Ovary (tissue), 10 donors: Measurements from ENCODE around the gene MED8. TPM values are rescaled to one million over a fixed set of nuclear protein-coding genes. Genes with fewer than 3 reads are reported as not detected.

ENCODE experiments used
- DNase-seq, 5 donors: peaks; one replicate each; pipeline ENCODE4 v3.0.0-alpha.2; 2019 to 2020
- H3K27ac ChIP-seq, 2 donors: fragments of 200-600 bp; one replicate each; pipeline versions ENCODE4 v1.5.1 to v1.8.0; 2019 to 2022
- H3K27me3 ChIP-seq: fragments of 200-600 bp; one replicate; pipeline ENCODE4 v1.8.0; 2022
- H3K36me3 ChIP-seq: fragments of 200-600 bp; sonication (generic); one replicate; pipeline ENCODE4 v1.5.1; 2019
- H3K4me1 ChIP-seq: one replicate; pipeline ENCODE4 v1.8.1; 2013; ENCODE audit warnings: mild to moderate bottlenecking, moderate library complexity; ENCODE audit not compliant: insufficient read depth
- H3K4me3 ChIP-seq: fragments of 200-600 bp; sonication (generic); one replicate; pipeline ENCODE4 v1.5.1; 2017
- H3K9me3 ChIP-seq, 2 donors: fragments of 200-600 bp in 1 of 2; sonication (generic) in 1 of 2; one replicate each; pipeline versions ENCODE4 v1.5.1 to v1.8.1; 2013 to 2019; ENCODE audit warnings: mild to moderate bottlenecking in 1 of 2, moderate library complexity in 1 of 2
- EP300 ChIP-seq: sonication (generic); formaldehyde crosslinking; IDR thresholded peaks from one replicate; pipeline ENCODE4 v1.6.1; 2017; ENCODE audit warnings: antibody characterized with exemption
- POLR2A ChIP-seq: fragments of 450-650 bp; IDR thresholded peaks from one replicate; pipeline ENCODE4 v1.6.1; 2017; ENCODE audit warnings: antibody characterized with exemption, mild to moderate bottlenecking, moderate library complexity
- WGBS, 3 donors: extraction: QIAGEN DNeasy Blood & Tissue Kit in 1 of 3; methylation state at CpG; one replicate each; pipeline versions ENCODE4 v1.1.5 to v1.1.7; 2013 to 2017; 5-methylcytosine and 5-hydroxymethylcytosine counted together
- intact Hi-C, 4 donors: fragments of 100-400 bp; cut with DNase I; formaldehyde crosslinking; loops; one replicate each; pipeline versions ENCODE4 v1.11.0 to v1.15.1; 2022 to 2023
- long read RNA-seq, 3 donors: library from polyadenylated mRNA in 2 of 3; unstranded in 2 of 3; transcript quantifications; one replicate each; pipeline ENCODE4 v2.0.0 and lab custom pipeline, GENCODE V29; 2021 to 2026
- polyA plus RNA-seq, 2 donors: library from polyadenylated mRNA; stranded (reverse); fragments of 200-250 nt in 1 of 2; fragments of 350-450 nt in 1 of 2; fragmentation: Illumina TruSeq in 1 of 2; extraction: RNeasy Lipid Tissue Mini Kit (QIAGEN cat#74804) in 1 of 2; gene quantifications; one replicate each; pipeline ENCODE4 v1.2.3, GENCODE V29; 2013 to 2014
- total RNA-seq, 7 donors: library from RNA; depleted of rRNA in 2 of 7; stranded (reverse); fragments of >200 nt in 2 of 7; fragmentation: NEBNext Ultra II Directional in 3 of 7; extraction: Animal tissue kit (Norgen Biotek cat#: 25700) in 3 of 7; gene quantifications; one replicate each; pipeline versions ENCODE4 v1.1.0 to v1.2.4, GENCODE V29; 2016 to 2023
- TF ChIP-seq, protein P1 (sequence below), 3 donors: fragments of 450-650 bp in 2 of 3; fragments of 200-600 bp in 1 of 3; IDR thresholded peaks; one replicate each; pipeline versions ENCODE4 v1.5.1 to v1.8.0; 2016 to 2022; ENCODE audit warnings: antibody characterized with exemption in 3 of 3, mild to moderate bottlenecking in 1 of 3
- donor health status: DM: no; HTN: no; CAD: no; lungs with moderate emphysema.
- donor health status: DM: no; HTN: no; CAD: no.
- donor health status: Bipolar disorder and iron deficiency.
- donor health status: DM: yes; HTN: yes; CAD: no.
- donor health status: DM: no; HTN: no; CAD: no.
- donor health status: DM: yes; HTN: yes; CAD: no.

Gene MED8
- total RNA-seq (10 to 100 TPM; 13.7 to 39.3 (median 24.0) TPM), polyA plus RNA-seq (10 to 100 TPM; 26.0 to 40.0 TPM)
- long read RNA-seq, donor 1, transcript MED8-201 (8 exons, 1,483 nt): minor isoform, 5 of 149 reads
- long read RNA-seq, donor 1, transcript MED8-203 (7 exons, 1,924 nt): major isoform, 133 of 149 reads
- long read RNA-seq, donor 1, partial matches to known transcripts: 6 of 149 reads
- long read RNA-seq, donor 1, other reads (novel, unspliced or antisense): 4 of 149 reads
- long read RNA-seq, donor 2, transcript MED8-203 (7 exons, 1,924 nt): major isoform, 18 of 24 reads
- long read RNA-seq, donor 2, partial matches to known transcripts: 5 of 24 reads
- long read RNA-seq, donor 2, other reads (novel, unspliced or antisense): 0 of 24 reads
- long read RNA-seq, donor 3, transcript MED8-203 (7 exons, 1,924 nt): major isoform, 44 of 52 reads
- long read RNA-seq, donor 3, partial matches to known transcripts: 2 of 52 reads
- long read RNA-seq, donor 3, other reads (novel, unspliced or antisense): 5 of 52 reads

GRCh38 chr1:43389326-43390313, at the start of gene MED8, which contains the start of gene SZT2:
Gene MED8, minus strand, starts transcription at chr1:43389800. Its CDS starts 36 bp downstream, at chr1:43389764.
Gene SZT2, plus strand, starts transcription at chr1:43389899. Its CDS starts 70 bp downstream, at chr1:43389969.
- TF ChIP-seq POLR2A (peak; percentile 73), EP300 (no peak)
- Histone ChIP-seq H3K27me3 (no peaks in the 10 kb centered on the region), H3K27ac (peak within 1 kb of the TSS; percentile 0 to 65), H3K4me3 (peak within 1 kb of the TSS; percentile 97), H3K9me3 (no peaks in the 10 kb centered on the region), H3K4me1 (peaks cover 4% of the 10 kb centered on the region), H3K36me3 (no peaks in the 10 kb centered on the region)
- intact Hi-C loops: no loop called here
- WGBS, 3 donors: 0 to 1% (median 0%) methylated on average over 46 to 65 of the region's 65 CpGs
- DNase-seq: peak; percentile 95 to 97 (median 96)

GRCh38 chr1:43438953-43439581, 49.5 kb upstream of the MED8 start:
- 82 to 87% (median 84%) methylated on average over 10 of the region's 10 CpGs for WGBS, 3 donors
- peak in 3 of 5 donors; percentile 8 to 22 (median 15) for DNase-seq
- TF ChIP-seq, protein P1, sequence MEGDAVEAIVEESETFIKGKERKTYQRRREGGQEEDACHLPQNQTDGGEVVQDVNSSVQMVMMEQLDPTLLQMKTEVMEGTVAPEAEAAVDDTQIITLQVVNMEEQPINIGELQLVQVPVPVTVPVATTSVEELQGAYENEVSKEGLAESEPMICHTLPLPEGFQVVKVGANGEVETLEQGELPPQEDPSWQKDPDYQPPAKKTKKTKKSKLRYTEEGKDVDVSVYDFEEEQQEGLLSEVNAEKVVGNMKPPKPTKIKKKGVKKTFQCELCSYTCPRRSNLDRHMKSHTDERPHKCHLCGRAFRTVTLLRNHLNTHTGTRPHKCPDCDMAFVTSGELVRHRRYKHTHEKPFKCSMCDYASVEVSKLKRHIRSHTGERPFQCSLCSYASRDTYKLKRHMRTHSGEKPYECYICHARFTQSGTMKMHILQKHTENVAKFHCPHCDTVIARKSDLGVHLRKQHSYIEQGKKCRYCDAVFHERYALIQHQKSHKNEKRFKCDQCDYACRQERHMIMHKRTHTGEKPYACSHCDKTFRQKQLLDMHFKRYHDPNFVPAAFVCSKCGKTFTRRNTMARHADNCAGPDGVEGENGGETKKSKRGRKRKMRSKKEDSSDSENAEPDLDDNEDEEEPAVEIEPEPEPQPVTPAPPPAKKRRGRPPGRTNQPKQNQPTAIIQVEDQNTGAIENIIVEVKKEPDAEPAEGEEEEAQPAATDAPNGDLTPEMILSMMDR (IDR thresholded peaks at IDR 0.05): no peak
- no peak for TF ChIP-seq POLR2A
- TF ChIP-seq EP300: no peak
- intact Hi-C loops: no loop called here
- Histone ChIP-seq H3K4me1 (peaks cover 13% of the 10 kb centered on the region), H3K4me3 (no peak overlapping the region), H3K36me3 (no peaks in the 10 kb centered on the region), H3K9me3 (no peaks in the 10 kb centered on the region), H3K27me3 (no peaks in the 10 kb centered on the region), H3K27ac (no peak overlapping the region)

GRCh38 chr1:43438576-43438952, 49.0 kb upstream of the MED8 start:
- DNase-seq: peak in 3 of 5 donors; percentile 12 to 15 (median 13)
- no peak for TF ChIP-seq POLR2A
- TF ChIP-seq, protein P1 (IDR thresholded peaks at IDR 0.05): no peak
- no peak for TF ChIP-seq EP300
- H3K4me3 ChIP-seq: no peak overlapping the region
- H3K4me1 ChIP-seq: peaks cover 13% of the 10 kb centered on the region
- H3K36me3 ChIP-seq: no peaks in the 10 kb centered on the region
- H3K9me3 ChIP-seq: no peaks in the 10 kb centered on the region
- WGBS, 3 donors: 94 to 95% (median 95%) methylated on average over 8 of the region's 8 CpGs
- intact Hi-C loops: no loop called here
- H3K27ac ChIP-seq: no peak overlapping the region
- no peaks in the 10 kb centered on the region for H3K27me3 ChIP-seq

DNA sequence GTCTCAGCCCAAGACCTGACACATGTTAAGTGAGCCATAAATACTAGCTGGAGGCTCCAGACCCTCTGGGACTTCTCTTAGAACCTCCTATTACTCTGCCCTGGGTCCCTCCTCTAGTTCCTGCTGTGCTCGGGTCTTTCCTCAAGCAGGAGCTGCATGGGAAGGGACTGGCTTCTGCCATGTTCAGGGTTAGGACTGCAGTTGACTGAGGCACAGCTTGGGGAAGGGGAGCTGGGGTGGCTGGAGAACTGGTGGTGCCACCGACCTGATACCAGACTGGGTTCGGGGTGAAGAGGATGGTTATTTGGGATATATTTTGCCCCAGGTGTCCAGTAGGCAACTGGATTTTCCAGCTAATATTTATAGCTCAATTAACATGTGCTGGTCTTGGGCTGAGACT, 48.4 kb upstream of the MED8 start:
- intact Hi-C loops: no loop called here
- WGBS, 3 donors: 89 to 93% (median 90%) methylated on average over 3 of the region's 3 CpGs
- peak in 2 of 5 donors; percentile 3 to 12 for DNase-seq

More for the DNA sequence above, 48.4 kb upstream of the MED8 start:
- H3K9me3 ChIP-seq: no peaks in the 10 kb centered on the region
- no peak overlapping the region for H3K27ac ChIP-seq
- H3K4me1 ChIP-seq: peaks cover 13% of the 10 kb centered on the region
- no peaks in the 10 kb centered on the region for H3K27me3 ChIP-seq
- TF ChIP-seq, protein P1 (IDR thresholded peaks at IDR 0.05): no peak
- TF ChIP-seq EP300 (no peak), POLR2A (no peak)
- H3K36me3 ChIP-seq: no peaks in the 10 kb centered on the region
- H3K4me3 ChIP-seq: no peak overlapping the region
